ENCODE measurements around the gene IRAK1.
"Not testable (repeated sequence)": the region's sequence is repeated elsewhere in the genome, so short reads cannot be mapped to it uniquely, and the experiment has no call there.

IRAK1 gene

DNA sequence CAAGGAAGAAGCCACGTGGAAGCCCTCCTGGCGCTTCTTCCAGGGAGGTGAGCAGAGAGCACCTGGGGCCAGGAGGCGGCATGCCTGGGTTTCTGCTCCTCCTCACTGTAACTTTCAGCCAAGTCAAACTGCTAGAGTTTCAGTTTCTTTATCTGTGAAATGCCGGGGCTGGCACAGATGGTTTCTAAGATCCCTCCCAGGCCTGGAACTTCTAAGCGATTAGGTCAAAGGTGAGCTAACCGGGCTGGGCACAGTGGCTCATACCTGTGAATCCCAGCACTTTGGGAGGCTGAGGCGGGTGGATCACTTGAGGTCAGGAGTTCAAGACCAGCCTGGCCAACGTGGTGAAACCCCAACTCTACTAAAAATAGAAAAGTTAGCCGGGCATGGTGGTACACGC, 39.3 kb downstream of the IRAK1 start:
- H3K36me3 ChIP-seq (ENCODE audit: insufficient read depth, low read length); H3K27me3 ChIP-seq (ENCODE audit: insufficient read depth, low read length); H3K79me2 ChIP-seq (ENCODE audit: control insufficient read depth, insufficient read depth, low read length, unreplicated experiment); H3K27ac ChIP-seq (ENCODE audit: low read depth, low read length); H3K4me1 ChIP-seq (ENCODE audit: control insufficient read depth, insufficient read depth, low read length, unreplicated experiment); H2AFZ ChIP-seq (ENCODE audit: low read length, unreplicated experiment); H3K4me3 ChIP-seq (ENCODE audit: low read depth, low read length): not testable (repeated sequence)

DNA sequence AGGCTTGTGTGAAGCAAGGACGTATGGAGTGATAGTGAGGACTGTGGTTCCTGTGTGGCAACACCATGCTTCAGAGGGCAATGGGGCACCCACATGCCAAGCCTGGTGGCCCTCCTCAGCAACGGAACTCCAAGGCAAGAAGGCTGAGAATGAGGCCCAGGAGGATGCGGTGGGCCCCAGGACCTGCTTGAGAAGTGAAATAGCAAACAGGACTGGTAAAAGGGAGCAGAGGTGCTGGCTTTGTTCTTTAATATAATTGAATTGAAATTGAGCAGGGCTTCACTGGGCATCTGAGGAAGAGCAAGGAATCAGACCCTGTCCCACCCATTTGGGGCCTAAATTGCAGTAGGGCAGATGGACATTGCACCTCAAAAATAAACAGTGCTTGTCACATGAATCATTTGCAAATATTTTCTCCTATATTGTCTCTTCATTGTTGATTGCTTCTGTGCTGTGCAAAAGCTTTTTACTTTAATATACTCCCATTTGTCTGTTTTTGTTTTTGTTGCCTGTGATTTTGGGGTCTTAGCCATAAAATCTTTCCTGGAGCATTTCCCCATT, 44.9 kb downstream of the IRAK1 start:
- Histone ChIP-seq H3K27me3 (ENCODE audit: insufficient read depth, low read length) (no peaks in the 10 kb centered on the region), H2AFZ (ENCODE audit: low read length, unreplicated experiment) (no peak overlapping the region)

DNA sequence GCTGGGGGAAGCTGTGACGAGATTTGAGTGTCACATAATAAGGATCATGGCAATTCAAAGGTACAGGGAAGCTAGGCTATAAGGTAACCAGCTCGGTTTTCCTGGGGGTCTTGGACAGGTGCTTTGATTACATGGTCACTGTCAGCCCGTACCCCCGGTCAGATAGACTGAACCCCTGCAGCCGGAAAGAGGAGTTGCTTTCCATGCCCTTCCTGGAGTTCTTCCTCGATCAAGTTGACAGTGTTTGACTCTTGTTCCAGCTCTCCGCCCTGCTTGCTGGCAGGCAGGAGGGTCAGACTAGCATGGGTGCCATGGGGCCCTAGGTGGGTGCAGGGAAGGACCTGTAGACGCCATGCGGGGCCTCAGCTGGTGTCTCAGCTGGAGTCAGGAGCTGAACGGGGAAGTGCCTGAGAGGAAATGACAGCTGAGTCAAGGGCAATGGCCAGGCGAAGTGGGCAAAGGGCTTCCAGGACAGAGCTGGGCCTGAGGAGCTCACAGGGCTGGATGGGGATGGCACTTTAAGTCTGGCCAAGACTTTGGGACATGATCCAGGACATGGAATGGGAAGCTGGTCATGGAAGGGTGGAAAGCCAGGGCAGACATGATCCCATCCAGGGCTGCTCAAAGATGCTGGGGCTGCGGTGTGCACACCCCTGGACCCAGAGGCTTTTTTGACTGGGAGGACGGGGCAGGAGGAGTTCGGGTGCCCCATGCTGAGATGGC, 45.5 kb downstream of the IRAK1 start:
- peaks cover 13% of the 10 kb centered on the region for H3K4me1 ChIP-seq (ENCODE audit: control insufficient read depth, insufficient read depth, low read length, unreplicated experiment)
- H3K27me3 ChIP-seq (ENCODE audit: insufficient read depth, low read length): no peaks in the 10 kb centered on the region
- H3K36me3 ChIP-seq (ENCODE audit: insufficient read depth, low read length): no peaks in the 10 kb centered on the region
- no peak overlapping the region for H2AFZ ChIP-seq (ENCODE audit: low read length, unreplicated experiment)
- peak overlapping the region; percentile 86; the same call in 1 of the 2 replicates for H3K4me3 ChIP-seq (ENCODE audit: low read depth, low read length)
- H3K27ac ChIP-seq (ENCODE audit: low read depth, low read length): peak overlapping the region; percentile 99
- peaks cover 24% of the 10 kb centered on the region for H3K79me2 ChIP-seq (ENCODE audit: control insufficient read depth, insufficient read depth, low read length, unreplicated experiment)

More for the DNA sequence above, 44.9 kb downstream of the IRAK1 start:
- Histone ChIP-seq H3K27ac (ENCODE audit: low read depth, low read length) (no peak overlapping the region), H3K79me2 (ENCODE audit: control insufficient read depth, insufficient read depth, low read length, unreplicated experiment) (peaks cover 17% of the 10 kb centered on the region), H3K36me3 (ENCODE audit: insufficient read depth, low read length) (no peaks in the 10 kb centered on the region), H3K4me3 (ENCODE audit: low read depth, low read length) (no peak overlapping the region), H3K4me1 (ENCODE audit: control insufficient read depth, insufficient read depth, low read length, unreplicated experiment) (peaks cover 13% of the 10 kb centered on the region)

DNA sequence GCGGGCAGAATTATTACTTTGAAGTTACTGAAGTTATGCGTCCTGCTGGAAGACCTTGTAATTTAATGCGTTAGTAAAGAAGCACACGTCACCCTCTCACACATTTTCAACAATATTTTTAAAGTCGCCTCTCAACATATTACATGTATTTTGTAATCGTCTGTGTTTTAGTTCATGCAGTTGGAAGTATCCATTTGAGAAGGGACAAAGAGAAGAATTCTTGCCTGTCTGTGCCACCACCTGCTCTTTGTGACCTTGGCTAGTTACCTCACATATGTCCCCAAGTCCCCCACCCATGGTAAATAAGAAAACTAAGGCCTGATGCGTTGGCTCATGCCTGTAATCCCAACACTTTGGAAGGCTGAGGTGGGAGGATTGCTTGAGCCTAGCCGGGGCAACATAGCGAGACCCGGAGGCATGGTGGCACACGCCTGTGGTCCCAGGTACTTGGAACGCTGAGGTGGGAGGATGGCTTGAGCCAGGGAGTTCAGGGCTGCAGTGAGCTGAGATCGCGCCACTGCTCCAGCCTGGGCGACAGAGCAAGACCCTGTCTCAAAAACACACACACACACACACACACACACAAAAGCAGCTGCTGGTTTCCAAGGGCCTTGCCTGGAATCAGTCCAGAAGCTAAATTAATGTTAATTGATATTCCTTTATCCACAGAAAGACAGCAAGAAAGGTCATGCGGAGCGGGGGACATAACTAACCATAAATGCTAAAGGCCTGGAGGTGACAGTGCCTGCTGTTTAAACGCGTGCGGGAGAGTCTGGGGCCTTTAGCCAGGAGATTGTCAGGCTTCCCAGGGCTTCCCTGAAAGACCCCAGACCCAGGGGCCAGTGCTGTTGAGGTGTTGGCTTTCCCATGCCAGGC, 46.3 kb downstream of the IRAK1 start:
- peaks cover 32% of the 10 kb centered on the region for H3K79me2 ChIP-seq (ENCODE audit: control insufficient read depth, insufficient read depth, low read length, unreplicated experiment)
- H3K4me3 ChIP-seq (ENCODE audit: low read depth, low read length): peak overlapping the region; percentile 86
- H3K4me1 ChIP-seq (ENCODE audit: control insufficient read depth, insufficient read depth, low read length, unreplicated experiment): peaks cover 16% of the 10 kb centered on the region
- H3K36me3 ChIP-seq (ENCODE audit: insufficient read depth, low read length): no peaks in the 10 kb centered on the region
- peak overlapping the region; percentile 50 for H2AFZ ChIP-seq (ENCODE audit: low read length, unreplicated experiment)
- H3K27me3 ChIP-seq (ENCODE audit: insufficient read depth, low read length): no peaks in the 10 kb centered on the region
- peak overlapping the region; percentile 99 for H3K27ac ChIP-seq (ENCODE audit: low read depth, low read length)

DNA sequence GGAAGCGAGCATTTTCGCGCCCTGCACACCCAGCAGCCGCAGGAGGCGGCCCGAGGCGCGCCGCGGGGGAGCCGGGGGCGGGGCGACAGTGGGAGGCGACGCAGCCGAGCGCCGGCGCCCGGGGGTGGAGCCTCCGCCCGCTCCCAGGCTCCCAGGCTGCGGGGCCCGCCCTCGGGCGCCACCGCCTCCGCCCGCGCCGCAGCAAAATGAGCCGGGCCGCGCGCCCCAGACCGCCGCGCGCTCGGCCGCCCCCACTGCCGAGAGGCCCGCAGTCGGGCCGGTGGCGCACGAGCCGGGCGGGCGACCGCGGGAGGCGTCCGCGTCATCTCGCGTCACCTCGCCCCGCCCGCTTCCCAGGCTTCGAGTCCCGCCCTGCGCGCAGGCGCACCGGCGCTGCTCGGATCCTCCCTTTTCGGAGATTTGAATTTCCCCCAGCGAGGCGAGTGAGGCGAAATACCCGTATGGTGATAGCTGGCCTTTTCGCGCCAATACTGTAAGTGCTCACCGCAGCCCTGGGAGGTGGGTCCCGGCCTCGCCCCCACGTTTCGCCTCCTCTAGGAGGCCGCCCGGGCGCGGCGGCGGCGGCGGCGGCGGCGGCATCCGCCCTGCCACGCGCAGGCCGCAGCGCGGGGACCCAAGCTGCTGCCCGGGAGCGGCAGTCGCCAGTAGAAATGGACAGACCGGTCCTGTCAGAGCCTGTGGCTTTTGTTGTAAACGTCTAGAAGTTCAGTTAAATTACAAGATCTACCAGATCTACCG, 47.2 kb downstream of the IRAK1 start, which contains the start of gene TMEM187:
Gene TMEM187, plus strand, starts transcription at position 387 of the 759 bp plus-strand sequence. CDS start 9,309 bp downstream, outside the sequence.
- Histone ChIP-seq H3K79me2 (ENCODE audit: control insufficient read depth, insufficient read depth, low read length, unreplicated experiment) (peaks cover 40% of the 10 kb centered on the region), H3K4me3 (ENCODE audit: low read depth, low read length) (peak within 1 kb of the TSS; percentile 87), H3K36me3 (ENCODE audit: insufficient read depth, low read length) (no peaks in the 10 kb centered on the region), H3K27ac (ENCODE audit: low read depth, low read length) (peak within 1 kb of the TSS; percentile 99), H2AFZ (ENCODE audit: low read length, unreplicated experiment) (peak within 1 kb of the TSS; percentile 50), H3K27me3 (ENCODE audit: insufficient read depth, low read length) (no peaks in the 10 kb centered on the region), H3K4me1 (ENCODE audit: control insufficient read depth, insufficient read depth, low read length, unreplicated experiment) (peaks cover 24% of the 10 kb centered on the region)

DNA sequence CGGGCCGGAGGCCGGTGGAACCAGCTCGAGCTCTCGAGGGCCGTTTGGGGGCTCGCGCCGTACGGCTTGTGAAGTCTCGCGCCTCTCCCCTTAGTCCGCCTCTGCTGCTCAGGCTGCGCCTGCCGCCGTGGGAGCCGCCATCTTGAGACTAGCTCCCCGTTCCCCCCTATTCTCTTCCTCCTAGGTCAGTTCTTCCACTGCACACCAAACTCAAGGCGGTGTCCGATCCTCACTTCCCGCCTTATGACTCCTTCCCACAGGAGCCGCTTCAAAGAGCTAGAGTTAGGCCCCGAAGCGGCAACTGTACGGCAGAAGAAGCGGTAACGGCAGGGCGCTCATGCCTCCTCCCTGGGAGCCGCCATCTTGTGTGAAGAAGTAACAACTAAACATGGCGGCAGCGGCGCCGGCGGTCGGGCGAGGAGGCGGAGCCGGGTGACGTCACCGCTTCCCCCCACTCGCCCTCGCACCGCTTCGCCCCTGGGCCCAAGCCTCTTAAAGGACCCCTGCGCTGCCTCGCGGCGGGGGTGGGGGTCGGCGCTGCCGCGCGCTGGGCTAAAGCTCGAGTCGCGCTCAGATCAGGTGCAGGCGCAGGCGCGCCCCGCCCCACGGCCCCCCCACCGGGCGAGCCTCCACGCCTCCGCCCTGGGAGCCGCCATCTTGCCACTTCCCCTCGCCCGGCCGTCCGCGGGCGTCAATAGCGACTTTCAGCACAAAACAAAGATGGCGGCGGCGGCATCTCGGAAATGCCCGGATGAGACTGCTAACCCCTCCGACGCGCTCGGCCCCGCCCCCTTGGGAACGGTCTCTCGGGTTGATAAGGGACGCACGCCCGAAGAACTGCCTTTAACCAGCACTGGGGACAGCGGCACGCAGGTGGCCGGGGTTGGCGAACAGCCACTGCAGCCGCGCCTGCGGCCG, 48.0 kb downstream of the IRAK1 start, which contains the start of gene HCFC1:
Gene HCFC1, minus strand, starts transcription at position 369 of the 918 bp plus-strand sequence. CDS start 978 bp downstream, outside the sequence.
- H3K27me3 ChIP-seq (ENCODE audit: insufficient read depth, low read length): no peaks in the 10 kb centered on the region
- H3K36me3 ChIP-seq (ENCODE audit: insufficient read depth, low read length): no peaks in the 10 kb centered on the region
- H3K79me2 ChIP-seq (ENCODE audit: control insufficient read depth, insufficient read depth, low read length, unreplicated experiment): peaks cover 48% of the 10 kb centered on the region
- H3K4me1 ChIP-seq (ENCODE audit: control insufficient read depth, insufficient read depth, low read length, unreplicated experiment): peaks cover 30% of the 10 kb centered on the region
- H2AFZ ChIP-seq (ENCODE audit: low read length, unreplicated experiment): peak within 1 kb of the TSS; percentile 32
- H3K27ac ChIP-seq (ENCODE audit: low read depth, low read length): peak within 1 kb of the TSS; percentile 99
- H3K4me3 ChIP-seq (ENCODE audit: low read depth, low read length): peak within 1 kb of the TSS; percentile 87

DNA sequence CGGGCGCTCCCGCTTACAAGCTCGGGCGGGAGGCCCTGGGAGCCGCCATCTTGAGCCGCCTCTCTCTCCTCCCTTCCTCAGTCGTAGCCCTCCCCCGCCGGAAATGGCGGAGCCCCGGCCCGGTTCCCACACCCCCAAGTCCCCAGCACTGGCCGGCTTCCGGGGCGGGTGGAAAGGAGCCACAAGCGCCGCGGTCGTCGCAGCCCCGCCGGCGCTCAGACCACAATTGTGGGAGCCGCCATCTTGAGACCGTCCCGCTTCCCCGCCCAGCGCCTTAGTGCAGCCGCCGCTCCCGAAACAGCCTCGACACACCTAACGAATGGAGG, 48.6 kb downstream of the IRAK1 start:
- peaks cover 54% of the 10 kb centered on the region for H3K79me2 ChIP-seq (ENCODE audit: control insufficient read depth, insufficient read depth, low read length, unreplicated experiment)
- no peaks in the 10 kb centered on the region for H3K27me3 ChIP-seq (ENCODE audit: insufficient read depth, low read length)

DNA sequence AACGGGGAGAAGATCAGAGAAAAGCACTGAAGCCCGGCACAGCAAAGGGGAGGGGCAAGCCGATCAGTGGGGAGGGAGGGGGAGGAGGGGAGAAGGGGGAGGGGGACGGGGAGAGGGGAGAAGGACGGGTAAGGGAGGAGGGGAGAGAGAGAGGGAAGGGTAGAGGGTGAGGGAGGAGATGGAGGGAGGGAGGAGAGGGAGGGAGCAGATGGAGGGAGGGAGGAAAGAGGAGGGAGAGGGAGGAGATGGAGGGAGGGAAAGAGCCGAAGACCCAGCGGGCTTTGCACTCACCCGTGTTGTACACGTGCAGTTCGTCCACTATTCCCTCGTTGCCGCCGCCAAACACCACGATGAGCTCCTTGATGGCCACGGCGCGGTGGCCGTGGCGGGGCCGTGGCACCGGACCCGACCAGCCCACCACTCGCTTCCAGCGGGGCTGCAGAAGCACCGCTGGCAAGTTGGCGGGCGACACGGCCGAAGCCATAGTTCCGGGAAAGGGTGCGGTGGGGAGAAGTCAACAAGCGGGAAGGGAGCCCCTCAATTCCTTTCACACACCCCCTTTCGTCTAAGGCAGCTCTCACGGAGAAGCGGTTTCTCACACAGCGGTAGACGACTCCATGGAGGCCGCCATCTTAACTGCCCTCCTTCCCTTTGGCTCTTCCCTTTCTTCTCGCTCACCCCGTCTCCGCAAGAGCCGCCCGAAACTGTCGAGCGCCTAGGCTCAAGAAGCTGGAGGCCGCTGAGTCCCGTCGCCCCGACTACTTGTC, 49.2 kb downstream of the IRAK1 start:
- Histone ChIP-seq H3K36me3 (ENCODE audit: insufficient read depth, low read length) (no peaks in the 10 kb centered on the region), H3K27me3 (ENCODE audit: insufficient read depth, low read length) (no peaks in the 10 kb centered on the region), H3K4me1 (ENCODE audit: control insufficient read depth, insufficient read depth, low read length, unreplicated experiment) (peaks cover 32% of the 10 kb centered on the region), H3K27ac (ENCODE audit: low read depth, low read length) (peak overlapping the region; percentile 99), H2AFZ (ENCODE audit: low read length, unreplicated experiment) (no peak overlapping the region), H3K79me2 (ENCODE audit: control insufficient read depth, insufficient read depth, low read length, unreplicated experiment) (peaks cover 60% of the 10 kb centered on the region), H3K4me3 (ENCODE audit: low read depth, low read length) (peak overlapping the region; percentile 87)

More for the DNA sequence above, 48.6 kb downstream of the IRAK1 start:
- peak overlapping the region; percentile 99 for H3K27ac ChIP-seq (ENCODE audit: low read depth, low read length)
- peak overlapping the region; percentile 87 for H3K4me3 ChIP-seq (ENCODE audit: low read depth, low read length)
- no peaks in the 10 kb centered on the region for H3K36me3 ChIP-seq (ENCODE audit: insufficient read depth, low read length)
- H2AFZ ChIP-seq (ENCODE audit: low read length, unreplicated experiment): no peak overlapping the region
- peaks cover 32% of the 10 kb centered on the region for H3K4me1 ChIP-seq (ENCODE audit: control insufficient read depth, insufficient read depth, low read length, unreplicated experiment)

DNA sequence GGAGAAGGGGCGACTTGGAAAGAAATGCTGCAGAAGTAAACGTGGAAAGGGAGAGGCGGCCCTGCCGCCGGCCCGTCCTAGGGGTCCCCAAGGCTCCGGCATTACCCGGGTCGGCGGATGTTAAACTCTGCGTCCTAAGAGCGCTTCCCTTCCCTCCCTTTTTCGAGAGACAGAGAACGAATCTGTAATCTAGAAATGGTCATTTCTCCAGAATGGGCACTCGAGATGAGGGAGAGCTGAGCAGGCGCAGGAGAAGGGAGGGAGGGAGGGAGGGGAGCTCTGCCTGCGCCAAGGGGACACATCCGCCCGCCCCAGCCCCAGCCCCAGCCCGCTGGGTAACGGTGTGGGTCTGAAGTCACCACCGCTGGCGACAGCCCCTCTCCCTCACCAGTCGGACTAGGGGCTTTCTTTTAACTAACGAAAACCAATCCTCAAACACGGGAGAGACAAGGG, 49.8 kb downstream of the IRAK1 start:
- Histone ChIP-seq H3K36me3 (ENCODE audit: insufficient read depth, low read length) (no peaks in the 10 kb centered on the region), H3K79me2 (ENCODE audit: control insufficient read depth, insufficient read depth, low read length, unreplicated experiment) (peaks cover 65% of the 10 kb centered on the region), H3K27ac (ENCODE audit: low read depth, low read length) (peak overlapping the region; percentile 99), H2AFZ (ENCODE audit: low read length, unreplicated experiment) (no peak overlapping the region), H3K4me1 (ENCODE audit: control insufficient read depth, insufficient read depth, low read length, unreplicated experiment) (peaks cover 32% of the 10 kb centered on the region), H3K27me3 (ENCODE audit: insufficient read depth, low read length) (no peaks in the 10 kb centered on the region), H3K4me3 (ENCODE audit: low read depth, low read length) (peak overlapping the region; percentile 87)
